Liver (tissue), 10 donors: ENCODE data around the gene PPP1R14D. TPM values are rescaled to one million over a fixed set of nuclear protein-coding genes. Genes with fewer than 3 reads are reported as not detected.

Source experiments
- DNase-seq: peaks from one replicate; pipeline ENCODE4 v3.0.0-alpha.2; 2017; ENCODE audit warnings: low spot score
- H3K27ac ChIP-seq, 2 donors: one replicate each; pipeline ENCODE4 v1.7.0; 2013; ENCODE audit warnings: inconsistent platforms in 2 of 2, low read length in 2 of 2, control low read depth in 1 of 2, low read depth in 1 of 2, mild to moderate bottlenecking in 1 of 2
- H3K27me3 ChIP-seq, 4 donors: one replicate each; pipeline versions ENCODE4 v1.6.1 to v1.7.0; 2013; ENCODE audit warnings: low read length in 3 of 4, inconsistent platforms in 1 of 4, mild to moderate bottlenecking in 1 of 4, moderate library complexity in 1 of 4; ENCODE audit not compliant: control insufficient read depth in 4 of 4, insufficient read depth in 4 of 4
- H3K36me3 ChIP-seq, 4 donors: one replicate each; pipeline versions ENCODE4 v1.6.1 to v1.7.0; 2013; ENCODE audit warnings: low read length in 3 of 4, mild to moderate bottlenecking in 3 of 4, low read depth in 1 of 4, moderate library complexity in 1 of 4; ENCODE audit not compliant: control insufficient read depth in 4 of 4, insufficient read depth in 3 of 4
- H3K4me1 ChIP-seq, 4 donors: one replicate each; pipeline versions ENCODE4 v1.6.1 to v1.7.0; 2013; ENCODE audit warnings: low read length in 3 of 4, mild to moderate bottlenecking in 3 of 4, moderate library complexity in 1 of 4; ENCODE audit not compliant: control insufficient read depth in 4 of 4, insufficient read depth in 4 of 4
- H3K4me3 ChIP-seq, 3 donors: one replicate each; pipeline versions ENCODE4 v1.6.1 to v1.7.0; 2013; ENCODE audit warnings: low read length in 3 of 3, control low read depth in 1 of 3, low read depth in 1 of 3, mild to moderate bottlenecking in 1 of 3
- H3K9ac ChIP-seq, 2 donors: one replicate each; pipeline ENCODE4 v1.7.0; 2013; ENCODE audit warnings: low read length in 2 of 2, mild to moderate bottlenecking in 2 of 2, moderate library complexity in 2 of 2, control low read depth in 1 of 2, low read depth in 1 of 2
- H3K9me3 ChIP-seq, 4 donors: one replicate each; pipeline versions ENCODE4 v1.6.1 to v1.7.0; 2013; ENCODE audit warnings: low read length in 3 of 4; ENCODE audit not compliant: control insufficient read depth in 4 of 4
- YY1 ChIP-seq: IDR thresholded peaks from 2 replicates; pipeline ENCODE4 v1.6.1; 2016; ENCODE audit warnings: antibody characterized with exemption, mild to moderate bottlenecking
- WGBS: extraction: QIAGEN DNeasy Blood & Tissue Kit; methylation state at CpG from one replicate; pipeline ENCODE4 v1.1.7; 2013; 5-methylcytosine and 5-hydroxymethylcytosine counted together
- polyA plus RNA-seq, 2 donors: library from polyadenylated mRNA; stranded (reverse) in 1 of 2; unstranded in 1 of 2; fragments of 200-250 nt in 1 of 2; fragments of >200 nt in 1 of 2; fragmentation: Nextera tagmentation in 1 of 2; extraction: Ambion mirVana in 1 of 2; gene quantifications; one replicate each; pipeline versions ENCODE4 v1.2.1 to v1.2.3, GENCODE V29; 2013 to 2015
- small RNA-seq: library from RNA; depleted of rRNA; stranded (forward); fragments of <200 nt; gene quantifications from one replicate; pipeline ENCODE3, GENCODE V24; 2014
- total RNA-seq, 2 donors: library from RNA; depleted of rRNA; stranded (reverse); fragments of >200 nt; gene quantifications; one replicate each; pipeline ENCODE4 v1.2.3, GENCODE V29; 2014
- donor health status: healthy.
- donor health status: healthy.
- donor health status: healthy.
- donor health status: healthy.
- donor health status: healthy.

The PPP1R14D gene
- total and polyA plus RNA-seq, 4 donors = not detected

DNA sequence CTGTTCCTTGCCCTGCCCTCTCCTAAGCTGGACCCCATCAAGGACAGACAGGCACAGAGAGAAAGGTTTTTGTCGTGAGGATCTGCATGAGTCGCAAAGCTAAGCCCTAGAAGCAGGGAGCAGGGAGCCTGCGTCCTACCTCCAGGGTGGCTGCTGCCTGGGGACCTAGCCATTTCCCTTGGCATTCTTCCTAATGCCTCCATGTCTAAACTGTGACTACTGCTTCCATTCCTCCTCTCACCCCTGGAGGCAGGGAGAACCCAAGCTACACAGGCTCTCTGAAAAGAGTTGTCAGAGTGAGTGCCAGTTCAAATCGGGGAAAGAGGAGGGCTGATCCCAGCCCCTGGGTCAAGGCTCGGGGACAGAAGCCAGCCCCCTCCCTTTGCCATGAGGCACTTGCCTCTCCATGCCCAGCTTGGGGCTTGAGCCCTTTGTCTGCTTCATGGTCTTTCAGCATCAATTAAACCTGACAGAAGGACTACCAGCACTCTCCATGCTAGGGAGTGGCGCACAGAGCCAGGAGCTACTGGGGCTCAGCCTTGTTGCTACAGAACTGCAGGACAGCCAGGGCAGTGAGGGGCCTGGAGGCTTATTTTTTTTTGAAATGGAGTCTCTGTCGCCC lies 62.2 kb downstream of the PPP1R14D start:
- peaks cover 0 to 20% (median 5%) of the 10 kb centered on the region in 4 donors for H3K36me3 ChIP-seq
- no peaks in the 10 kb centered on the region for H3K27me3 ChIP-seq
- DNase-seq = no peak
- no peak overlapping the region for H3K4me3 ChIP-seq
- H3K9ac ChIP-seq = no peak overlapping the region
- no peaks in the 10 kb centered on the region for H3K9me3 ChIP-seq
- H3K4me1 ChIP-seq = peaks cover 8 to 61% (median 34%) of the 10 kb centered on the region in 4 donors
- no peak for TF ChIP-seq YY1
- H3K27ac ChIP-seq = peak overlapping the region in 1 of 2 donors; percentile 89
- WGBS = 78% methylated on average over 7 of the region's 7 CpGs

Small RNA genes within 50 kb of the gene (small RNA-seq; reads per million reads assigned to genes)
- not detected for gene AC025166.1

Other genes starting within 250 kb of the PPP1R14D start
- 10 to 100 TPM in 1 of 2 donors, 1 to 10 TPM in 1; 3.5 to 38.5 TPM for gene KNL1, start 234.5 kb downstream of the PPP1R14D start, total RNA-seq
- 1 to 10 TPM; 1.5 to 2.2 TPM for gene KNL1, start 234.5 kb downstream of the PPP1R14D start, polyA plus RNA-seq
- gene RAD51, start 133.5 kb downstream of the PPP1R14D start, total RNA-seq = 10 to 100 TPM in 1 of 2 donors, under 1 TPM in 1; 0.25 to 11.3 TPM
- gene RAD51, start 133.5 kb downstream of the PPP1R14D start, polyA plus RNA-seq = under 1 TPM; 0.51 to 0.87 TPM
- gene RMDN3, start 73.5 kb downstream of the PPP1R14D start, total RNA-seq = 10 to 100 TPM; 27.5 to 32.5 TPM
- 10 to 100 TPM; 27.8 to 33.8 TPM for gene RMDN3, start 73.5 kb downstream of the PPP1R14D start, polyA plus RNA-seq
- gene GCHFR, start 64.6 kb downstream of the PPP1R14D start, total RNA-seq = 10 to 100 TPM; 50.5 to 58.7 TPM
- gene GCHFR, start 64.6 kb downstream of the PPP1R14D start, polyA plus RNA-seq = 100 to 1,000 TPM; 178 to 229 TPM
- under 1 TPM; 0.19 to 0.92 TPM for gene C15orf62, start 58.7 kb downstream of the PPP1R14D start, total RNA-seq
- gene C15orf62, start 58.7 kb downstream of the PPP1R14D start, polyA plus RNA-seq = under 1 TPM; 0.43 to 0.75 TPM
- gene ZFYVE19, start 21.6 kb downstream of the PPP1R14D start, total RNA-seq = 10 to 100 TPM; 10.4 to 41.2 TPM
- gene ZFYVE19, start 21.6 kb downstream of the PPP1R14D start, polyA plus RNA-seq = 10 to 100 TPM; 18.4 to 21.0 TPM
- 10 to 100 TPM in 1 of 2 donors, 1 to 10 TPM in 1; 10.0 to 13.8 TPM for gene DNAJC17, start 21.2 kb downstream of the PPP1R14D start, total RNA-seq
- 10 to 100 TPM; 25.9 to 32.5 TPM for gene DNAJC17, start 21.2 kb downstream of the PPP1R14D start, polyA plus RNA-seq
- 1 to 10 TPM; 1.2 to 2.6 TPM for gene SPINT1, start 15.3 kb upstream of the PPP1R14D start, total RNA-seq
- gene SPINT1, start 15.3 kb upstream of the PPP1R14D start, polyA plus RNA-seq = 1 to 10 TPM; 1.6 to 2.2 TPM
- under 1 TPM in 1 of 2 donors, not detected in 1; 0.05 TPM for gene RHOV, start 45.5 kb upstream of the PPP1R14D start, total RNA-seq
- not detected for gene RHOV, start 45.5 kb upstream of the PPP1R14D start, polyA plus RNA-seq
- 10 to 100 TPM in 1 of 2 donors, 1 to 10 TPM in 1; 9.8 to 15.3 TPM for gene VPS18, start 65.7 kb upstream of the PPP1R14D start, total RNA-seq
- gene VPS18, start 65.7 kb upstream of the PPP1R14D start, polyA plus RNA-seq = 10 to 100 TPM in 1 of 2 donors, 1 to 10 TPM in 1; 3.4 to 10.8 TPM
- gene DLL4, start 100.6 kb upstream of the PPP1R14D start, total RNA-seq = 1 to 10 TPM; 3.5 to 3.8 TPM
- 1 to 10 TPM; 2.1 to 2.5 TPM for gene DLL4, start 100.6 kb upstream of the PPP1R14D start, polyA plus RNA-seq
- 1 to 10 TPM in 1 of 2 donors, under 1 TPM in 1; 0.19 to 1.0 TPM for gene CHAC1, start 124.8 kb upstream of the PPP1R14D start, total RNA-seq
- gene CHAC1, start 124.8 kb upstream of the PPP1R14D start, polyA plus RNA-seq = 1 to 10 TPM; 1.2 to 3.5 TPM